HG03457 (cell line): ENCODE measurements around the gene CD55.

Source experiments
- ATAC-seq: cut with Tn5 transposase; IDR thresholded peaks from one replicate; pipeline ENCODE4 v1.9.1; 2021; ENCODE audit warnings: moderate number of reproducible peaks; ENCODE audit not compliant: unreplicated experiment

The CD55 gene

GRCh38 chr1:207321079-207321789 lies at the start of gene CD55:
Gene CD55, plus strand, starts transcription at chr1:207321678. Its CDS starts 88 bp downstream, at chr1:207321766.
- peak; percentile 91 for ATAC-seq

GRCh38 chr1:207274882-207275281 lies 46.6 kb upstream of the CD55 start:
- ATAC-seq = no peak

DNA sequence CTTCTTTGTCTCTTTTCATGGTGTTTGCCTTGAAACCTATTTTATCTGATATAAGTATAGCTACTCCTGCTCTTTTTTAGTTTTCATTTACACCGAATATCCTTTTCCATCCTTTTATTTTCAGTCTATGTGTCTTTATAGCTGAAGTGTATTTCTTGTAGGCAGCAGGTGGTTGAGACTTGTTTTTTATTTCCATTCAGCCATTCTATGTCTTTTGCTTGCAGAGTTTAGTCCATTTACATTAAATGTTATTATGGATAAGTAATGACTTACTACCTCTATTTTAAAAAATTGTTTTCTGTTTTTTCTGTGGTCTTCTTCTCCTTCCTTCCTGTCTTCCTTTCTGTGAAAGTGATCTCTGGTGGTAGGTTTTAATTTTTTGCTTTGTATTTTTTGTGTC lies 45.0 kb upstream of the CD55 start:
- no peak for ATAC-seq

DNA sequence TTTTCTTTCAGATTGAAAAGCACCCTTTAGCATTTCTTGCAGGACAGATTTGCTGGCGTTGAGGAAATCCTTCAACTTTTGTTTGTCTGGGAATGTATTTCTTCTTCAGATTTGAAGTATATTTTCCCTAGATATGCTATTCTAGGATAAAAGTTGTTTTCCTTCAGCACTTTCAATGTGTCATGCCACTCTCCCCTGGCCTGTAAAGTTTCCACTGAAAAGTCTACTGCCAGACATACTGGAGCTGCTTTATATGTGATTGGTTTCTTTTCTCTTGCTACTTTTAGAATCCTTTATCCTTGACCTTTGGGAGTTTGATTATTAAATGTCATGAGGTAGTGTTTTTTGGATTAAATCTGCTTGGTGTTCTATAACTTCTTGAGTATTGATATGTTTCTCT lies 44.2 kb upstream of the CD55 start:
- no peak for ATAC-seq

DNA sequence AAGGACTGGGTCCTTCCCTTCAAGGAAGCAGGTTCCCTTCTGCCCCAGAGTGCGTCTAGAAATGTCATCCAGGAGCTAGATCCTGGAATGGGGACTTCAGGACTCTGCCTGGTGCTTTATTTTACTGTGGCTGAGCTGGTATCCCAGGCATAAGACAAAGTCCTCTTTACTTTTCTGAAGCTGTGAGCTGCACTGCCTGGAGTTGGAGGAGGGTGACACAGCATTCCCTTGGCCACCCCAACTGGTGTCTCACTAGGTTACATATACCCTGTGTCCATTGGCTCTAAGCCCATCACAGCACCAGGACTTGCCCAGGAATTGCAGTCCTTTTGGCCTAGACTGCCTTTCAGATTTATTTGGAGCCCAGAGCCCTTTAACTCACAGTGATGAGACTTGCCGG lies 41.8 kb upstream of the CD55 start:
- ATAC-seq = no peak

DNA sequence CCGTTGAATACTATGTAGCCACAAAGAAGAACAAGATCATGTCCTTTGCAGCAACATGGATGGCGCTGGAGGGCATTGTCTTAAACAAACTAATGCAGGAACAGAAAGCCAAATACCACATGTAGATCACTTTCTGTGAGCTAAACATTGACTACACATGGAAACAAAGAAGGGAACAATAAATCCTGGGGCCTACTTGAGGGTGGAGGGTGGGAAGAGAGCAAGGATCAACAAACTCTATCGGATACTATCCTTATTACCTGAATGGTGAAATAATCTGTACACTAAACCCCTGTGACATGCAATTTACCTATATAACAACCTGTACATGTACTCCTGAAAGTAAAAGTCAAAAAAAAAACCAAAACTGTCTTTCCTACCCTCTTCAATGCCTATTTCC lies 40.8 kb upstream of the CD55 start:
- no peak for ATAC-seq

- ATAC-seq = no peak
Observed at GRCh38 chr1:207282058-207282457, 39.4 kb upstream of the CD55 start.

- ATAC-seq = no peak
Observed at GRCh38 chr1:207282496-207283380, 38.7 kb upstream of the CD55 start.

DNA sequence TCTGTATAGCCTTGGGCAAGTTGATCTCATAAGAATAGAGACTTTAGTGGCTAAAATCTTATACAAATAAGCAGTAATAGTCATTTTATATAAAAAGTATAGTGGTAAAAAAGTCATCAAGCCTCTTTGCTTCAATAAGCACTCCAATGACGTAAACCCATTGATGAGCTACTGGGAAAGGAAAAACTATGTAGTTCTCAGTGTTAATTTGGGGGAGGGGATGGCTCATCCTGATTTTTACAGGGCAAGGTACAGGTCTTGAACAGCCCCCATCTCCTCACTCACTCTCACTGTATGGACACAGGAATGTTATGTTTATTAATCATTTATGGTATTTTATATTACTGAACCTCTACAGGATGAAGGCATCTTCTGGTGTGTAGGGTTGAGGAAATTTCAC lies 38.1 kb upstream of the CD55 start:
- ATAC-seq = no peak

DNA sequence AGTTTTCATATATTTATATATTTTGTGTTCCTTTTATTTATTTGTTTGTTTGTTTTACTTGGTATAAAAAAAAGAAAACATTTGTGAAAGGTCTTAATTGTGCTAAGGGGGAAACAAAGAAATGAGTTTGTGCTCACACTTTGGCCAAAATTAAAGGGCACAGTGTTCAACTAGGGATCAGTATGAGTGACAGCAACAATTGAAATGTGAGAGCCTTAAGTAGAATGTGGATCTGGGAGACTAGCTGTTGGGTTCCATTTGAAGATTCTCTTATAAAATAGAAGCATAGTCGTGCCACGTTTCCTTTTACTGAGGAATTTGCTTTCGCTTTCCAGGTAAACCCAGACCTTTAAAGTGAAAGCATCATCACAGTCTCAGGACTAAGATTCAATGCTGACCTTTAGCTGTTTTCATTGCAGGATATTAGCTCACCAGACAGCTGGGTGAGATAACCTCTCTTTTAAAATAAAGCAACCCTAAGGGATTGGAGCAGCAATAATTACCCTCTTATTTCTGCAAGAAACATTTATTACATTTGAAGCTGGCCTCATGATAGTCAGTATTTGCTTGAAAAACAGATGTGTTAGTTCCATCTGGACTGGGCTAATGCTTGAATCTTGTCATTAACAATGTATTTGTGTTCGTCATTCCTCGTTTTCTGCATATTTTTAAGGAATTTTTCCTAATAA lies 37.1 kb upstream of the CD55 start:
- ATAC-seq = no peak

DNA sequence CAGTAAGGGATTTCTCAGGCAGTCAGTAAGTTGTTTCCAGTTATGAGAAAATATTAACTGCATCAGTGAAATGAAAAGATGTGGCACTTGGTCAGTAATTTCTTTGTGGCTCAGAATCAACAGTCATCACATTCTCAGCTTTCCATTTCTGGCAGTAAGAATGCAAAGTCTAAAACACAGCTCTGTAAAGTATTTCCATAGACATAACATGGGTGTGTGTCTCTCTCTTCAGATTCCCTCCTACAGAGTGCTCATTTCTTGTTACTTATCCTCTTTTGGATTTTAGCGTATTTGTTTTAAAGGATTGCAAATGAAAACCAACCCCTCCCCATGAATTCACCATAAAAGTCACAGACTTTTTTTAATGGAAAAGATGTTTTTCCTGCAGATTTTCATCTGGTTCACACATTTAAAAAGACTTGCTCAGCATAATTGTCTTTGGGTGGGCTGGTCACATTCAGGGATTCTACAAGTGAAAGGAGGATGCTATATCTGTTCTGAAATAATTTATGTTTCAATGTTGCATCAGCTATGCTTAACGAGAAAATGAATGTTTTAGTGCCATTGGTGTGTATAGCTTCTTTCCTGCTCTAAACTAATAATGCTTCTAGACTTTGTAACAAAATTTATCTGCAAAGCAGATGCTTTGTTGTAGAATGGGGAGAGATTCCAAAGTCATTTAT lies 34.6 kb upstream of the CD55 start:
- ATAC-seq = no peak

DNA sequence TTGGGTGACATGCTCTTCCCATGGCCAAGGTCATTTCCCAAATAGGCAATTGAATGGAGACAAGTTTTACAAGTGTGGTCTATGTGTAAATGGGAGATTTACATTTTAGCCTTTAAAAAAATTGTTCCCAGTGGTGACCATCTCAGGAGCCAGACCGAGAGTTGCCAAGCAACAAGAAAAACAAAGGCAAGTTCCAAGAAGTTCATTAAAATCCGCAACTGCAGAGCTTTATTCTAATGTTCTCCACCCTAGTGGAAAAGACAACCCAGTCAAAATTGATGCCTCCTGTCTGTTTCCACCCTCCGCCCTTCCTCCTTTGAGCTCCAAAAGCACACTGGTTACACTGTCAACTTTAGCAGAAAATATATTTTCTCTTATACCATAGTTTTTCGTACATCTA lies 33.2 kb upstream of the CD55 start:
- ATAC-seq = no peak

- no peak for ATAC-seq
Observed at GRCh38 chr1:207289756-207290155, 31.7 kb upstream of the CD55 start.

DNA sequence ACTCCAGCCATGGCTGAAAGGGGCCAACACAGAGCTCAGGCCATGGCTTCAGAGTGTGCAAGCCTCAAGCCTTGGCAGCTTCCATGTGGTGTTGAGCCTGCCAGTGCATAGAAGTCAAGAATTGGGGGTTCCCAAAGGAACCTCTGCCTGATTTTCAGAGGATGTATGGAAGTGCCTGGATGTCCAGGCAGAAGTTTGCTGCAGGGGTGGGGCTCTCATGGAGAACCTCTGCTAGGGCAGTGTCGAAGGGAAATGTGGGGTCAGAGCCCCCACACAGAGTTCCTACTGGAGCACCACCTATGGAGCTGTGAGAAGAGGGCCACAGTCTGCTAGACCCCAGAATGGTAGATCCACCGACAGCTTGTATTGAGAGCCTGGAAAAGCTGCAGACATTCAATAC lies 29.8 kb upstream of the CD55 start:
- ATAC-seq = no peak

DNA sequence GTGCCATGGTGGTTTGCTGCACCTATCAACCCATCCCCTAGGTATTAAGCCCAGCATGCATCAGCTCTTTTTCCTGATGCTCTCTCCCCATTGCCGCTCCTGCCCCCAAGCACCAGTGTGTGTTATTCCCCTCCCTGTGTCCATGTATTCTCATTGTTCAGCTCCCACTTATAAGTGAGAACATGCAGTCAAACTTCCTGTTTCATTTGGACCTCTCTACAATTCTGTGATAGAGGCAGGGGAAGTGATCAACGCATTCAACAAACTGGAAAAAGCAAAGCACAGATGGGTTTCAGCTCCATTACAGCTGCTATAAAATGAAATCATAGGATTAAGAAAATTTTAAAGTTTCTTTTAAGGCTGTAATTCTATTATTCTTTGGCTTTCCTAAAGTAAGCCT lies 23.3 kb upstream of the CD55 start:
- no peak for ATAC-seq

GRCh38 chr1:207298636-207299398 lies 22.7 kb upstream of the CD55 start:
- no peak for ATAC-seq

GRCh38 chr1:207300970-207301369 lies 20.5 kb upstream of the CD55 start:
- no peak for ATAC-seq

DNA sequence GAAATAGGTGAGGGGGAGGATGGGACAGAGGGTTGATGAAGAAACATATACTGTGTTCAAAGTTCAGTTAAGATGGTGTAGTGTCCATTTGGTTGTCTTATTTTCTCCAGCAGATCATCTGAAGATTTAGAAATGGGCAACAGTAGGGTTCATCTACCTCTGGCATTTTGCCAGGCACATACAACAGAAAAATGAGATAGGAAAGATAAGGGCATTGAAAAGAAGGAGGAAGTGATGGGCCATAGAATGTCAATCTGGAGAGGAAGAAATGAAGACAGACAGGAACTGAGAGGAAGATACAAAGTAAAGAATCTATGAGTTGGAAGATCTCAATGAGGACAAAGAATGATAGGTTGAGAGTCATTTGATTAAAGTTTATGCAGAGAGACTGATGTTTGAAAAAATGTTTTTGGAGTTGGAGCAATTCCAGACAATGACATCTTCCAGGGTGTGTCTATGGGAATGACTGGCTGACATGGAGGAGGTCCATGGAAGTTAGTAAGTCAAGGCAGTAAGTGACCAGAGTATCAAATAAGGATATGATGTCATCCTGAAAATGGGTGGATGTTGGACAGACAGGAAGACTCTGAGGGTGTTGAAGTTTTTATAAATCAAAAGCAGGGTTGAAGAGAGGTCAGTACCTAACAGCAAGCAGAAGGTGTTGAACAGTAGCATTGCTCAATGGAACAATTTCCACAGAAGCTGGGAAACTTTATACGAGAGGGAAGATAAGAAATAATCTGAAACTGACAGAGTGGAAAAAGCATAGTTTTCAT lies 18.7 kb upstream of the CD55 start:
- ATAC-seq = no peak

GRCh38 chr1:207304710-207305488 lies 16.6 kb upstream of the CD55 start:
- no peak for ATAC-seq
